NCI-H128 (cell line): ENCODE data around the gene TCEA3.
"Not testable (repeated sequence)": the region's sequence is repeated elsewhere in the genome, so short reads cannot be mapped to it uniquely, and the experiment has no call there.

ENCODE experiments used
- DNase-seq: peaks from one replicate; lab custom pipeline; 2025; ENCODE audit not compliant: unreplicated experiment; lab: John Stamatoyannopoulos, UW

TCEA3 gene

DNA sequence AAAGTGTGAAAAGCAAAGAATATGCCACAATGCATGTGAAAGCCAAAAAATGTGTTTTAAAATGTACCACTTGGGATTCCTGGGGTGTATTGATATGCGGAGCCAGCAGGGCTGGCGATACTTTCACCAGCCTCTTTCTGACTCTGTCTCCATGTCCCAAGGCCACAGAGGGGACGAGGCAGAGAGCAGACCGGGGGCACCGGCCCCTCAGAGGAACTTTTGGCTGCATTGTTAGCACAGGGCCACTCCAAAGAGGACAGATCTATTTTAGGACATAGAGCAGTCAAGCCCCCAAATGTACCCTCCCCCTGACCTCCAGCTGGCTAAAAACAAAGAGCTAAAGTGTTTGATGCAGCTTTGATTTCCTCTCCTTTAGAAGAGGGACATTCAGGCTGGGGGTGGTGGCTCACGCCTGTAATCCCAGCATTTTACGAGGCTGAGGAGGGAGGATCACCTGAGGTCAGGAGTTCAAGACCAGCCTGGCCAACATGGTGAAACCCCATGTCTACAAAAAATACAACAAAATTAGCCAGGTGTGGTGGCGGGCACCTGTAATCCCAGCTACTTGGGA, 29.3 kb downstream of the TCEA3 start:
- DNase-seq = no peak

DNA sequence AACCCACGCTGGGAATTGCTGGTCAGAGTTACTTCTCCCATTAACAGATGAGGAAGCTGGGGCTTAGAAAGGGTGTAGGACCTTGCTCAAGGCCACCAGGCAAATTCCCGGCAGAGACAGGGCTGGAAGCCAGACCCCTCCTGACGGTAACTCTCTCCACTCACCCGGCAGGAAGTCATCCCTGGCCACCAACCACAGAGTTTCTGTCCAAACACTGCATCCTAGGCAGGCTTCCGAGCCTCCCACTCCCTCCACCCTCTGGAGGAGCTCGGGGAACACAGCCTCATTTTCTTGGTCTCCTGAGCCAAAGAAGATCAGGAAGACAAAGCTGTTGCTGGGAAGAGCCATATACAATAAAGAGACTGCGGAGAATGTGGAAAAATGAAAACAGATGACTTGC, 29.9 kb downstream of the TCEA3 start:
- DNase-seq = no peak

DNA sequence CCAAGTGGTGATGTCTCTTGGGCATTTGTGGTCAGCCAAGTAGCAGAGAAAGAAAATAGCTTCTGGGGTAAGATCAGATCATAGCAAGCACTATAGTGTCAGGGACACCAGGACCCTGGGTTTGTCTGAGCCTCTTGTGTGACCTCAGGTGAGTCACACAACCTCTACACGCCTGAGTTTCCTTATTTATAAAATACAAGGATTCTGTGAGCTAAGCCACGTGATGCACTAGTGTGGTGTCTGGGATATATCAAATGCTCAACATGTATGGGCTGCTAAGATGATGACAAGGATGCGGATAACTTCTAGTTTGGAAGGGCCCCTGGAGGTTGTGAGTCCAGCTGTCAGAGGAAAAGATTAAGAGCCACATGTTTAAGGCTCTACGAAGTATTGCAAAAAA, 30.4 kb downstream of the TCEA3 start:
- DNase-seq = no peak

DNA sequence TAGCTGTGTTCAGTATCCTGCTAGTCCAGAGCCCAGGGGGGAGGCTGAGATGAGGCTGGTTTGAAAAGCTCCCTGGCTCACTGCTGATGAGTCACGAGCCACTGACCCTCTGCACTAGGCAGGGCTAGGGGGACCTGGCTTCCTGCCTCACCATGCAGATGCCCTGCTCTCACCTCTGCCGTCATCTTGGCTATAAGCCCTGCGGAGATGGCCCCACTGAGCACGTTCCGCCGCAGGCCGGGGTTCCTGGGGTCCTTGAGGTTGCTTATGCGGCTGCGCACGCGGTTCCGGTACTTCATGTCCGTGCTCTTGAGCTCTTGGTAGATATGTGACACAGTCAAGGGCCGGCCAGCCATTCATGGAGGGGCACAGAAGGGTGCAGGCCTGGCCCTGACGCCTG, 30.8 kb downstream of the TCEA3 start:
- no peak for DNase-seq

DNA sequence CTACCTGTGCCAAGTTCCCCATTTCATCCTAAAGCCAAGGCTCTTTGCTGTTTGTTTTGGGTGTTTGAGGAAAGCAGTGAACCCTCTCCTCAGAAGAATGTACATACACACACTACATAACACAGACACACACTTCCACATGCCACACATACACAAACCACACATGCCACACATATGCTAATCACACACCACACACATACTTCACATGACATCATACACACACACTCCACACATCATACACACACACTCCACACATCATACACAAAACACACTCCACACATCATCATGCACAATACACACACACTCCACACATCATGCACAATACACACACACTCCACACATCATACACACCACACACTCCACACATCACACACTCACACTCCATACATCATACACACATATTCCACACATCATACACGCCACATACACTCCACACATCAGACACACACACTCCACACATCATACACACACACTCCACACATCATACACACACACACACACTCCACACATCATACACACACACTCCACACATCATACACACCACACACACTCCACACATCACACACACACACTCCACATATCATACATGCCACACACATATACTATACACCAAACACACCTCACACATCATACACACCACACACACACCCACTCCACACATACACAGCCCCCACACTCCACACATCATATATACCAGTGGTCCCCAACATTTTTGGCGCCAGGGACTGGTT, 32.3 kb downstream of the TCEA3 start:
- DNase-seq = no peak

DNA sequence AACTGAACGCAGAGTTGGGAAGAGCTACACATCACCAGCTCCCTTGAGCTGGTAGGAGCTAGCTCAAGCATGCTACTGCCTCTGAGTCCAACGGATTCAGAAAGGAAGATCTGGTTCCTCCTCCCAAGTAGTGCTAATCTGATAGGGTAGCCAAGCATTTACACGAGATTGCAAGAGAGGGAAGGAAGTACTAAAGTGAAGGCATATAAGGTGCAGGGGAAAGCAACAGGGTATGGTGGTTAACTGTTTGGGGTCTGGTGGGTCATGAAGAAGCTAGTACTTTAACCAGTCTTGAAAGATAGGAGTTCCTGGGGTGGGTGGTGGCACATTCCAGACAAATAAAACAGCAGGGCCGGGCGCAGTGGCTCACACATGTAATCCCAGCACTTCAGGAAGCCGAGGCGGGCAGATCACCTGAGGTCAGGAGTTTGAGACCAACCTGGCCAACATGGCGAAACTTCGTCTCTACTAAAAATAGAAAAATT, 34.7 kb downstream of the TCEA3 start:
- no peak for DNase-seq

DNA sequence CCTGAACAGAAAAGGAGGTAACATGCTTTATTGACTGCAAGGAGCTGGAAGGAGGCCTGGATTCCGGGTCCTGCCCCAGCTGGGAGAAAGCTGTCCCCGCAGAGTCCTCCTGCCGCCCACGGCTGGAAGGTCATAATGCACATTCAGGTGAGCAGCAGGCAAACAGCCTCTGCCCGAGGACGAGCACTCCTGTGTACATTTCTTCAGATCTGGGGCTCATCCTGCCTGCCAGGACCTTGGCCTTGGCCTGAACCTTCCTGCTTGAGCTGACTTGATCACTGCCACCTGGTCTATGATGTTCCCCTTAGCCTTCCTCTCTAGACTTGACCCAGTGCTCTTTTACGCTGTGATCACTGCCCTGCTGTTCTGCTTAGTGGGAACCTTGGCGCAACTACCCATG, 37.1 kb downstream of the TCEA3 start:
- DNase-seq = no peak

DNA sequence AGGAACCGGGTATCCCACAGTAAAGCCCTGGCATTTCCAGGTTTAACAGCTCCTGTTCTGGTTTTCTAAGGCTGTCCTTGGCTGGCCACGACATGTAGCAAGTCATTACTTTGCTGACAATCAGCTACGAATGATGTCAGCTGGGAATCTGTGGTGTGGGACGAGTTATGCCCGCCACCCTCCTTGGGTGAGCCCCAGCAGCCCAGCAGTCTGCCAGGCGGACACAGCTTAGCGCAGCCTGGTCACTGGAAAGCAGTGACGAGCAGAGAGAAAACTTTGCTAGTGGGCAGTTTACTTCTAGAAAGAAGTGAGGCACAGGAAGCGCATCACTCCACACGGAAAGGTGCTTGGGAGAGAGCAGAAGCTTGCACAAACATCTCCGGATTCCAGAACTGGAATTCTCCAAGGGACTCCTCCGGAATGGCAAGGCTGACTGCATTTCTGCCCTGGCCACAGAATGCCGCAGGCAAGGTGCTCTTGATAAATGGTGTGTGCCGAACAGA, 39.4 kb downstream of the TCEA3 start:
- no peak for DNase-seq

DNA sequence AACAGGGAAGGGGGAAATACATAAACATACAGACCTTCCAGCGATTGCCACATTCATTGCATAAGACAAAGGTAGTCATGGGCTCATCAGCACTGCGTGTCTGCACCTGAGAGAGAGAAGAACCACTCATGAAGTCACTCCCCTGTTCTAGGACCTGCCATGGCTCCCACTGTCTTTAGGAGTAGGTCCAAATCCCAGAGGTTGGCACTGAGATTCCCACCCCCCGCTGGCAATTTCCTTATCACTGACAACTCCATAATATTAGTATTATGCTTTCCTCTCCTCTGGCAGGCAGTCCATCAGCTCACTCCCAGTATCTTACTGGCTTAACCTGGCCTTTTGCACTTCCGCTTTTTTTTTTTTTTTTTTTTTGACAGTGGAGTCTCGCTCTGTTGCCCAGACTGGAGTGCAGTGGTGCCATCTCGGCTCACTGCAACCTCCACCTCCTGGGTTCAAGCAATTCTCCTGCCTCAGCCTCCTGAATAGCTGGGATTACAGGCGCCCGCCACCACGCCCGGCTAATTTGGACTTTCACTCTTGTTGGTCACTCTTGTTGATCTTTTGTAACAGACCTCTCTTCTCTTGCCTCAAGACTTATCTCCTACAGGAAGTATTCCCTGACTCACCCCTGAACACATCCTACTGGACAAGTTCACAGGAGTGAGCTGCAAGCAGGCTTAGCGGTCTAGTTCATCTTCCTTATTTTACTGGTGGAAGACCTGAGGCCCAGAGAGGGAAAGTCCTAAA, 40.1 kb downstream of the TCEA3 start:
- DNase-seq = no peak

DNA sequence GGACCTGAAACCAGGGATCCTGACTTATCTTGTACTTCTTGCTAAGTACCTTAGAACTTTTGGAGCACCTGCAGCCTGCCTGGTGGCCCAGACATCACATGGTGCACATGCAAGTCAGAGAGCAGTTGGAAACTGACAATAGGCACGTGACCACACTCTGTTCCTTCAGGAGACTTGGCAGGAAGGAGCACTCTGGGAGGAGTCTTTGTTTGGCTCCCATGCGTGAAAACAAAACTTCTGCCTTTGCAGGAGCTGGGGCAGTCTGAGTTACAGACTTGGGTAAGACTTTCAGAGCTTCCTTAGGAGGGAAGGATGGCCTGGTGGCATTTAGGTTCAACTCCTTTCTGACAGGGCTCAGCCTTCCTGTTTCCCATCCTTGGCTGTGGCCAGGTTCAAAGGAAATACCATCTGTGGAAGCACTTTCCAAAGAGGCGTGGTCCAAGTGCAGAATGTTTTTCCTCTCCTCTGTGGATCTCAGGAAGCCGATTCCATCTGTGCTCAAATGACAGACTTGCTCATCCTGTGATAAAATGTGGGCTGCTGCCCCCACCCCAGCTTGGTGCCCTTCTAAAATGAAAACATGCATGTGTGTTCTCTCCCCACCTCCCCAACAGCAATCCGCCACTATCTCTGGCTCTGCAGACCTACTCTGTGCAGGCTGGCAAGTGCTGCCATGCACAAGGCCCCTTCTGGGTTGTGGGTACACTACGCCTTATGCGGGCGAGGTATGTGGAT, 40.8 kb downstream of the TCEA3 start:
- no peak for DNase-seq

DNA sequence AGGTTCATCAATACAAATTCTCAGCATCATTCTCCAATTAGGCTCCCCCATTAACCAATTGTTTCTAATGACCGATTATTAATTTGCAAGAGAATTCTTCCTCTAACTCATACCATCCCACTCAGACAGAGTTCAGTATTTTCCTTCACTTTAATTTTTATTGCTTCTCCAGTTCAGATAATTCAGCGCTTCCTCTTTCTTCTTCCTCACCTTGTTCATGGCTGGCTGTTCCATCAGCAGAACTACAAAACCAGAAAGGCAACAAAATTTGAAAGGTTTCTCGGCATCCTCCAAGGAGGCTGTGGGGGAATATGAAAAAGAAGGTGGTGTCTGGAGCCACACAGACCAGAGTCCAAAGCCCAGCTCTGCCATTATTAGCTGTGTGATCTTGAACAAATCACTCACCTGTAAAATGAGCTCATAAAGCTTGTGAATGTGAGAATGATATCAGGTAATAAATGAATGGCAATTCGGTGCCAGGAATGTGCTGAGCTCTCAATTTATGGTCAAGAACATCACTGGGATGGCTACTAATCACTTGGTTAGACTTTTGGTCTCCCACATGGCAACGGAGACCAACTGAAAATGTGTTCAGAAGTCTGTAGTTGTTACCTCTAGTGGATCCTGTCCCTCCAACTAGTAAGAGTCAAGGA, 43.2 kb downstream of the TCEA3 start:
- DNase-seq = no peak

DNA sequence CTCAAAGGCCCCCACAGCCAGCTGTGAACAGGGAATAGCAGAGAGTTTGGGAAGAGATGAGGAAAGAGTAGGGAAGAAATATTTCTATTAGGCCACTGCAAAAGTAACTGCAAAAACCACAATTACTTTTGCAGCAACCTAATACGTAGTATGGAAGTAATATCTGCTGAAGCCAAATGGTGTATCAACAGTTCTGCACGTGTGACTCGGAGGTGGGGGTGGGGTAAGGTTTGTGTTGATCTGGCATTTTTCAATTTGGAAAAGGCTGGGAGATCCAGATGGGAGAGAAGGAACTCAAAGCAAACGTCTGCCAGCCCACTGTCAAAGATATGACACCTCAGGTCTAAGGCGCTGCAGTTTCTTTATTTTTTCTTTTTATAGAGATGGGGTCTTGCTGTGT, 43.8 kb downstream of the TCEA3 start:
- DNase-seq = no peak

DNA sequence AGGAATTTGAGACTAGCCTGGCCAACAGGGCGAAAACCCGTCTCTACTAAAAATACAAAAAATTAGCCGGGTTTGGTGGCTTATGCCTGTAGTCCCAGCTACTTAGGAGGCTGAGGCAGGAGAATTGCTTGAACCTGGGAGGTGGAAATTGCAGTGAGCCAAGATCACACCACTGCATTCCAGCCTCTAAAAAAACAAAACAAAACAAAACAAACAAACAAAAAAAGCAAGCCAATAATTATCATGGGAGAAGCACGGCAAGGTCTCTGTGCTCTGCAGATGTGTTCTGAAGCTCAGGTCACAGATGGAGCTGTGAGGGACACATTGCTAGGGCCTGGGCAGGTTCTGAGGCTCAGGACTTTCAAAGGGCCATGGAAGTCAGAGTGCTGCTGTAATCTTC, 44.3 kb downstream of the TCEA3 start:
- DNase-seq = not testable (repeated sequence)

DNA sequence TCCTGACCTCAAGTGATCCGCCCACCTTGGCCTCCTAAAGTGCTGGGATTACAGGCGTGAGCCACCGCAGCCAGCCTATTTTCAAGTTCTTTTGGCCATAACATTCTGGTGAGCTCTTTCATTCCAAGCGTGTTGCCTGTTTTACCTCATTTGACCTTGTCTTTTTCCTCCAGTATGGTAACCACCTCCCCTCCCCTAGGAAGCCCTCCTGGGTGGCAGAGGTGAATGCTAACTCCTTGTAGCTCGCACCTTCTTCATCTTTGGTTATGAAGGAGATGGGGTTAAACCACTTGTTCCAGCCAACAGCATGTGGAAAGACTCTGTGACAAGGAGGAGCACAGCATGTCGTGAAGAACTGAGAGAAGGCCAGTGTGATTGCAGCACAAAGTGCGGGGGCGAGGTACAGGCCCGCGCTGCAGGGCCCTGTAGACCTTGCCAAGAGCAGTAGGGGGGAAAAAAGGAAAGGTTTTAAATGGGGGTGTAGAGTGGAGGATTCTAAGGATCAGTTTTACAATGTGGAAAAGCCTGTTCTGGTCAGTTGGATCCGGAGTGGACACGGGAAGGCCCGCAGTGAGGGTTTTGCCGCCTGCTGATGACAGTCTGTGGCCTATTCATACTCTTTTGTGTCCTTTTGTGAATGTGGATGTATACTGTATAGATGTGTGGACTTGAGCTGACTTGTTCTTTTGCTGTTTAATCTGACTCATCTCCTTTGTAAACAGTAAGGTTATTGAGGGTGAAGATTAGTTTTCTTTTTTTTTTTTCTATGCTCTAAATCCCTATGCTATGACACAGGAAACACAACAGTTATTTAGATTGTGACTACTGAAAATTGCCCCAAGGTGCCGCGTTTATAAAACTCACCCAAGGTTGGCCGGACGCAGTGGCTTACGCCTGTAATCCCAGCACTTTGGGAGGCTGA, 47.4 kb downstream of the TCEA3 start:
- no peak for DNase-seq

DNA sequence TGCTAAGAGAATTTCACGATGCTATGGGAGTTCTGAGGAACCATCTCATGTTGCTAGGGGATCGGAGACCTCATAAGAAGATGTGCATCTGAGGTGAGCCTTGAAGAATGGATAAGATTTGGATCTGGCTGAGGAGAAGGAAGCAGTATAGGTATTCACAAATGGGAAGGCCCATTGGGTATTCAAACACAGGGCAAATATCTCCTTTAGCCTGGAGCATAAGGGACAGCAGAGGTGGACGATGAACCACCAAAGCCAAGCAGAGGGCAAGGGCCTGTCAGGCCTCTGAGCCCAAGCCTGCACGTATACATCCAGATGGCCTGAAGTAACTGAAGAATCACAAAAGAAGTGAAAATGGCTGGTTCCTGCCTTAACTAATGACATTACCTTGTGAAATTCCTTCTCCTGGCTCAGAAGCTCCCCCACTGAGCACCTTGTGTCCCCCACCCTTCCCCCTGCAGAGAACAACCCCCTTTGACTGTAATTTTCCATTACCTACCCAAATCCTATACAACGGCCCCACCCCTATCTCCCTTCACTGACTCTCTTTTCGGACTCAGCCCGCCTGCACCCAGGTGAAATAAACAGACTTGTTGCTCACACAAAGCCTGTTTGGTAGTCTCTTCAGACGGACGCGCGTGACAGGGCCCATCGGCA, 50.3 kb downstream of the TCEA3 start:
- not testable (repeated sequence) for DNase-seq

DNA sequence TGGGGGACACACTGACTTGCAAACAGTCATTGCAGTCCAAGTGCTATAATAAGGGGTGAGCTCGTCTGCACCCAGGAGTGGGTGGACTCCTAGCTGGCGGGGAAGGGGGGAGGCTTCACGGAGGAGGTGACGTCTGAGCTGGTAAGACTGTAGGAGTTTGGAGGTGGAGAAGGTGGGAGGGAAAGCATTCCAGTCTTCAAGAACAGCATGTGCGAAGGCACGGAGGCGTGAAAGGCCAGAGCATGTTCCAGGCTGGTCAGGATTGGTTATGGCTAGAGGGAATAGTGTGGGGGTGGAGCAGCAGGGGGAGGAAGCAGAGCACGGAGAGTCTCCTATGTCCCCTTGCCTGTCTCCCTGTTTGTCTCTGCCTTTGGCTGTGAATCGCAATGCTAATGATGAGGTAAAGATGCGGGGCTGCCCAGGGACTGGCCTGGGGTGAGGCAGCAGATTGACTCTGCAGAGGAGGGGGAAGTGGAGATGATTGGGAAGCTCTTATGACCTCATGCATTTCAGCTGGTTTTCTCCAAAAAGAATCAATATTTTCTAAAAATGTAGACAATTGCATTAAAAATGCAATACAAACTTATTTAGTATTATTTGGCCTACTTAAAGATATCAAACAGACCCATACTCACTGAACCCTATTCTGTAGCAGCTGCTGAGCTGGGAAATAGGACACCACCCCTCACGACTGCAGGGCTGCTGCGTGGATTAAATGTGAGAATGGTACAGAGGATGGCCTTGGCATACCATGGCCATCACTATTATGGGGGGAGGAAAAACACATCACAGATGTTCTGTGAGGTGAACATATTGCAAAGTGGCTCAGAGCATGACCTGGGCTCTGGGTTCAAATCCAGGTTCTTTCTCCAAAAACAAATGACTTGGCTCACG, 52.3 kb downstream of the TCEA3 start:
- DNase-seq = no peak

DNA sequence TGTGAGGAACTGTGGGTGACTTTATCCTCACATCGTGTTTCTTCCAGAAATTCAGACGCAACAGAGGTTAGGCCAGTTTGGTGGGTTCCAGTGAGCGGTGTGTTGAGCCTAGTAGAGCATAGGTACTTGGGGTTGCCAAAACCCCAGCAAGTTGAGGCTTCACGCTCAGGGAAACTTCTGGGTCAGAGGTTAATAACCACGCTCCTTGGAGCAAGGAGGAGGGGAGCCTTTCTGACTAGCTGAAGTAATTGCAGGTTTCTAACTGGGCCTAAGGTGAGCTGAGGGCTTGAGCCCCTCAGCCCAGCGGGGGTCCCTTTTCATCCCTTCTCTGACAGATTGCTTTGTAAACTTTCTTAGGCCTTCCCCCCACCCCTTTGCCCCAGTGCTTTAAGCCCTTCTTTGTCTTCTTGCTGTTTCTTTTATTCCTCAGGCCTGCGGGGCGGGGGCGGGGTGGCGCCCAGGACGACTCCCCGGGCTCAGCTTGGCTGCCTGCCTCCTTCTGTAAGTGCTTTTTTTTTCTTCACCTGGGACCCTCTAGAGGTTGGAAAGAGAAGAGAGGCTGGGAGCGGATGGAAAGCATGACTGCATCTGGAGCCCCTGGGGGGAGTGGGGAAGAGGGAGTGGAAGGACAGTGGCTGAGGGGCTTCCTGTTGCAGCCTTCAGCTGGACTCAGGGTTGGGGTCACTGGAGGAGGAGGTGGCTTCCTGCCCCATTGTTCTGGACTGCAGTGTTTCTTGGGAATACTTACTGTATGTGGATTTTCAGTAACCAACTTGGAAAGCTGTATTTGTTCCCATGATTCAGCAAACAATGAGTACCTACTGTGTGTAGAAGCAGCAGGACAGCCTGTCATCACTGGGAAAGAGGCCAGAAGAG, 53.6 kb downstream of the TCEA3 start:
- DNase-seq = no peak
